Panc1 (cell line): ENCODE data around the gene PIGU. TPM values are rescaled to one million over a fixed set of nuclear protein-coding genes. Genes with fewer than 3 reads are reported as not detected.
A peak's percentile ranks its signal among the peaks of the same experiment; 100 is the strongest.

ENCODE experiments used
- ATAC-seq: fragments of 200-7000 bp; cut with Tn5 transposase; 2 replicates; pipeline ENCODE4 v1.9.1; 2020; ENCODE audit warnings: mild to moderate bottlenecking, moderate library complexity
- BruUV-seq: library from RNA; stranded (reverse); fragments of 400-500 nt; replicated peaks from 2 replicates; lab custom pipeline; 2021; lab: Mats Ljungman, UMichigan
- CTCF ChIA-PET: fragments of 300-600 bp; sonication (Branson Sonifier 250); formaldehyde crosslinking; loops from one replicate; lab custom pipeline; 2022; ENCODE audit warnings: antibody characterized with exemption; lab: Charles Lee
- POLR2A ChIA-PET: fragments of 300-600 bp; sonication (Branson Sonifier 250); formaldehyde crosslinking; loops from one replicate; lab custom pipeline; 2022; ENCODE audit warnings: antibody characterized with exemption; lab: Charles Lee
- DNase-seq: peaks from one replicate; pipeline ENCODE4 v3.0.0-alpha.2; 2010; ENCODE audit warnings: low read depth, low spot score
- H3K27ac ChIP-seq: 2 replicates; pipeline ENCODE4 v1.5.1; 2011; ENCODE audit warnings: mild to moderate bottlenecking, low read length, inconsistent platforms
- H3K27me3 ChIP-seq: fragments of 200-500 bp; sonication (Bioruptor generic); 2 replicates; pipeline ENCODE4 v1.6.0; 2014; ENCODE audit warnings: low read length, inconsistent platforms; ENCODE audit not compliant: control insufficient read depth, insufficient read depth
- H3K36me3 ChIP-seq: fragments of 200-500 bp; sonication (Bioruptor generic); 2 replicates; pipeline ENCODE4 v1.5.1; 2014; ENCODE audit warnings: inconsistent platforms, mild to moderate bottlenecking, low read length, moderate library complexity; ENCODE audit not compliant: control insufficient read depth, insufficient read depth
- H3K4me1 ChIP-seq: 2 replicates; pipeline ENCODE4 v1.5.1; 2011; ENCODE audit warnings: inconsistent platforms, mild to moderate bottlenecking, low read length, moderate library complexity; ENCODE audit not compliant: control insufficient read depth, insufficient read depth
- H3K4me3 ChIP-seq, 2 experiments: 2 replicates each; pipeline ENCODE4 v1.5.1; 2011 to 2012; ENCODE audit warnings: low read depth in 2 of 2, low read length in 2 of 2, mild to moderate bottlenecking in 2 of 2, inconsistent platforms in 1 of 2, moderate library complexity in 1 of 2
- H3K9me3 ChIP-seq: fragments of 200-500 bp; sonication (Bioruptor generic); 2 replicates; pipeline ENCODE4 v1.5.1; 2014; ENCODE audit warnings: low read depth, mild to moderate bottlenecking, inconsistent platforms, low read length, moderate library complexity; ENCODE audit not compliant: control insufficient read depth, insufficient read depth
- CTCF ChIP-seq: fragments of 450-650 bp; IDR thresholded peaks from 2 replicates; pipeline ENCODE4 v1.5.1; 2017; ENCODE audit warnings: mild to moderate bottlenecking
- POLR2AphosphoS5 ChIP-seq: IDR thresholded peaks from 2 replicates; pipeline ENCODE4 v1.6.1; 2012; ENCODE audit warnings: mild to moderate bottlenecking, low read depth, low read length, moderate library complexity
- REST ChIP-seq, 2 experiments: IDR thresholded peaks; 2 replicates each; pipeline ENCODE4 v1.6.1; 2011 to 2012; ENCODE audit warnings: low read depth in 2 of 2, control low read depth in 1 of 2, low read length in 1 of 2, mild to moderate bottlenecking in 1 of 2, moderate library complexity in 1 of 2; ENCODE audit not compliant: insufficient read depth in 1 of 2
- SIN3A ChIP-seq: IDR thresholded peaks from 2 replicates; pipeline ENCODE4 v1.6.1; 2012; ENCODE audit warnings: low read depth, mild to moderate bottlenecking, low read length, moderate library complexity, borderline replicate concordance; ENCODE audit not compliant: insufficient read depth
- TCF7L2 ChIP-seq: IDR thresholded peaks from 2 replicates; pipeline ENCODE4 v1.6.1; 2011; ENCODE audit warnings: mild to moderate bottlenecking, low read depth, low read length, inconsistent platforms
- in situ Hi-C: cut with HindIII; loops from 2 replicates; pipeline ENCODE4 v1.10.0; 2016; ENCODE audit warnings: low sequenced_read_pairs, low pct_unique_long_range_greater_than_20kb
- intact Hi-C: fragments of 100-400 bp; cut with micrococcal nuclease; formaldehyde crosslinking; loops from one replicate; pipeline ENCODE4 v1.10.0; 2022; ENCODE audit not compliant: unreplicated experiment
- total RNA-seq: library from RNA; stranded (reverse); gene quantifications from one replicate; pipeline ENCODE4 v1.2.1, GENCODE V29; 2021; ENCODE audit not compliant: unreplicated experiment

PIGU gene
- total RNA-seq, 1 experiment from 2014 or later = 22.9 TPM

GRCh38 chr20:34536798-34537394, 140.0 kb downstream of the PIGU start:
- no peak for TF ChIP-seq POLR2AphosphoS5
- TF ChIP-seq CTCF = no peak; the same call in 1 of the 2 replicates
- no peak for TF ChIP-seq SIN3A
- TF ChIP-seq TCF7L2 = no peak
- no peak for TF ChIP-seq REST (IDR thresholded peaks at IDR 0.05; ENCODE audit: insufficient read depth in 1 of 2, low read depth in 2 of 2, low read length in 1 of 2)
- H3K36me3 ChIP-seq = peaks cover 4% of the 10 kb centered on the region; the same call in 1 of the 2 replicates
- no peaks in the 10 kb centered on the region for H3K9me3 ChIP-seq
- DNase-seq (no peak), ATAC-seq (peak; percentile 67; the same call in 1 of the 2 replicates)
- intact Hi-C loops = no loop called here
- no peak overlapping the region for H3K27ac ChIP-seq
- ChIA-PET POLR2A (no interaction called here), CTCF (no interaction called here)
- H3K27me3 ChIP-seq = no peaks in the 10 kb centered on the region
- in situ Hi-C loops = no loop called here
- BruUV-seq = no TSS peak
- H3K4me3 ChIP-seq = no peak overlapping the region
- H3K4me1 ChIP-seq = no peaks in the 10 kb centered on the region

GRCh38 chr20:34535857-34536256, 141.0 kb downstream of the PIGU start:
- ChIA-PET CTCF (no interaction called here), POLR2A (no interaction called here)
- DNase-seq (no peak), ATAC-seq (no peak)
- Histone ChIP-seq H3K4me1 (no peaks in the 10 kb centered on the region), H3K9me3 (no peaks in the 10 kb centered on the region), H3K27ac (no peak overlapping the region), H3K36me3 (peaks cover 4% of the 10 kb centered on the region; the same call in 1 of the 2 replicates), H3K27me3 (no peaks in the 10 kb centered on the region), H3K4me3 (no peak overlapping the region)
- TSS peak; percentile 59 for BruUV-seq
- intact Hi-C loops = no loop called here
- in situ Hi-C loops = no loop called here
- TF ChIP-seq SIN3A = no peak
- TF ChIP-seq CTCF = no peak
- no peak for TF ChIP-seq POLR2AphosphoS5
- no peak for TF ChIP-seq REST (IDR thresholded peaks at IDR 0.05; ENCODE audit: insufficient read depth in 1 of 2, low read depth in 2 of 2, low read length in 1 of 2)
- TF ChIP-seq TCF7L2 = no peak
